Stimulated activated CD4-positive, alpha-beta T cell treated with anti-CD3 and anti-CD28 coated beads, Interleukin-12 subunit alpha, Interleukin-12 subunit beta, amount 100 ng/mL, for 24 hours (primary cell): Measurements from ENCODE around the gene MCAT.

Experiments
- DNase-seq, 2 experiments: peaks; one replicate each; pipeline ENCODE4 v3.0.0-alpha.2; 2020; ENCODE audit warnings: low read depth in 2 of 2

The MCAT gene, protein sequence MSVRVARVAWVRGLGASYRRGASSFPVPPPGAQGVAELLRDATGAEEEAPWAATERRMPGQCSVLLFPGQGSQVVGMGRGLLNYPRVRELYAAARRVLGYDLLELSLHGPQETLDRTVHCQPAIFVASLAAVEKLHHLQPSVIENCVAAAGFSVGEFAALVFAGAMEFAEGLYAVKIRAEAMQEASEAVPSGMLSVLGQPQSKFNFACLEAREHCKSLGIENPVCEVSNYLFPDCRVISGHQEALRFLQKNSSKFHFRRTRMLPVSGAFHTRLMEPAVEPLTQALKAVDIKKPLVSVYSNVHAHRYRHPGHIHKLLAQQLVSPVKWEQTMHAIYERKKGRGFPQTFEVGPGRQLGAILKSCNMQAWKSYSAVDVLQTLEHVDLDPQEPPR

DNA sequence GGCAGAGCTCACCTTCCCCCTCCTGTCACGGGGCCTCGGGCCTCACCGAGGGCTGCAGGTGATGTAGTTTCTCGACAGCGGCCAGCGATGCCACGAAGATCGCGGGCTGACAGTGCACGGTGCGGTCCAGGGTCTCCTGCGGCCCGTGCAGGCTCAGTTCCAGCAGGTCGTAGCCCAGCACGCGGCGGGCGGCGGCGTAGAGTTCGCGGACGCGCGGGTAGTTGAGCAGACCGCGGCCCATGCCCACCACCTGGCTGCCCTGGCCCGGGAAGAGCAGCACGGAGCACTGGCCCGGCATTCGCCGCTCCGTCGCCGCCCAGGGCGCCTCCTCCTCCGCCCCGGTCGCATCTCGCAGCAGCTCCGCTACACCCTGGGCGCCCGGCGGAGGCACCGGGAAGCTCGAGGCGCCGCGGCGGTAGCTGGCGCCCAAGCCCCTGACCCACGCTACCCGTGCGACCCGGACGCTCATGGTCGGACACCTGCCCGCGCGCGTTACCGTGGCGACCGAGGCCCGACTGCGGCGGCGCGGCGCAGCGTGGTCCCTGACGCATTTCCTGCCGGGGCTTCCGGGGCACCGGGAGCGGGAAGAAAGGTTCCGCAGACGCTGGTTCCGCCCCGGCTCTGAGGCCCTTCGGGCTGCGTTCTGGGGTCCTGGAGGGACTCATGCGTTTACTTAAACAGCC is at the start of gene MCAT:
Gene MCAT, minus strand, starts transcription at position 519 of the 683 bp plus-strand sequence. Its CDS starts 50 bp downstream, at position 469.
- DNase-seq: peak; percentile 73 to 77

GRCh38 chr22:43191831-43192230 is 48.6 kb upstream of the MCAT start:
- DNase-seq: no peak

DNA sequence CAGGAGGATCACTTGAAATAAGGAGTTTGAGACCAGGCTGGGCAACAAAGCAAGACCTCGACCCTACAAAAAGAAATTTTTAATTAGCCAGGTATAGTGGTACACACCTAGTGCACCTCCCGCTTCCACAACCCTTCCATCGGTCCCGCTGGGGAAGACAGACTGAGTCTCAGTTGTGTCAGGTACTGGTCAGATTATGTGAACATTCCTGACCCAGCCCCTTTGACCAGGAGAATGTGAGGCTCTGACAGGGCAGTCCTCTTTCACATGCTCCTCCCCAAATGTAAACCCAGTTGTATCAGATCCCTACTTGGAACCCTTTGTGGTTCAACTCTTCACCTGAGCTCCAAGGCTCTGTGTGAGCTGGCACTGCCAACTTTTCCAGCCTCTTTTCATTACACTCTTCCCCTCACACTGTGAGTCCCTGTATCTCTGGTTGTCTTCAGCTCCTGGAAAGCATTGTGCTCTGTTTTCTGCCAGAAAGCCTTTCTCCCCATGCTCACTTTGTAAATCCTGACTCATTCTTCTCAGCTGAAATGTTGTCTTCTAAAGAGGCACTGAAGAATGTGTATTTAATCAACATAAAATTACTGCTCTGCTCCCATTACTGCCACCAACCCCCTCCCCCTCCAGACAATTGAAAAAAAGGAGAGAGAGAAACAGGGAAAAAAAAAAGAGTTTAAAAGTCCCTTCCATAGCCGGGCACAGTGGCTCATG is 45.8 kb upstream of the MCAT start:
- DNase-seq: no peak

- DNase-seq: peak; percentile 93
These were observed 44.2 kb upstream of the MCAT start for GRCh38 chr22:43187171-43188099.

GRCh38 chr22:43186272-43187170 is 43.3 kb upstream of the MCAT start, which contains the start of gene TTLL12:
Gene TTLL12, minus strand, starts transcription at chr22:43187134. Its CDS starts 65 bp downstream, at chr22:43187069.
- peak; percentile 31 to 32 for DNase-seq

DNA sequence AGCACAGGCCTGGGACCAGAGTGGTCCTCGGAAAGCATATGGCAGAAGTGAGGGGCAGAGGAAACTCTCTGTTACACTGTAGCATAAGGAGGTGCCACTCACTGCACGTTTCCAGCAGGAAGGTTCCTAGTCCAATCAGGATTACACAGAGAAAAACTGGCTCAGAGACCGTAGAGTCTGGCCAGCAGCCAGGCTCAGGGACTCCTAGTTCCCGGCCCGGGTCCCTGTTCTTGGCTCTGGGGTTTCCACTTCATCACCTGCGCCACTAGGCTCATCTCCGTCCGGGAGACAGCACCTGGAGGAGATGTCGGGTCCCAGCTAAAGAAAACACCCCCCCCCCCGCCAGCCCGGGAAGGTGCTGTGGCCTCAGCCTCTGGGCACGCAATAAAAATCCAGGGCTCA is 42.7 kb upstream of the MCAT start:
- DNase-seq: no peak

GRCh38 chr22:43183496-43184277 is 40.5 kb upstream of the MCAT start:
- DNase-seq: no peak

DNA sequence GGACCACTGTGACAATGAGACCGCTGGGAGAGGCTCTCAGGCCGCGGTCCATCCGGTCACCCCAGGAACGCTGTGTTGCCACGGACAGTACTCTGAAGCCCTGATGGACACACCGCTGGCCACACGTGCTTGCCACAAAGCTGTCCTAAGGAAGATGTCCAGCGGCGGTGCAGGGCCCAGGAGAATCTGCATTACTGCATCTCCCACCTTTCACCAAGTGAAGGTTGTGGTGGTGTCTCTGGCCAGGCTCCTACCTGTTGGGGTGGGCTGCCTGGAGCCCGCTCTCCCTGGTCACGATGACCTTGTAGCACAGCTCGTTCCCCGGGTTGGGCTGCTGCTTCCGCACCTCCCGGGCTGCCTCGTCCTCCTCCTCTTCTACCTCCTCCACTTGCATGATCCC is 39.5 kb upstream of the MCAT start:
- no peak for DNase-seq

GRCh38 chr22:43182118-43182517 is 38.9 kb upstream of the MCAT start:
- no peak for DNase-seq

GRCh38 chr22:43181321-43182076 is 38.3 kb upstream of the MCAT start:
- no peak for DNase-seq

DNA sequence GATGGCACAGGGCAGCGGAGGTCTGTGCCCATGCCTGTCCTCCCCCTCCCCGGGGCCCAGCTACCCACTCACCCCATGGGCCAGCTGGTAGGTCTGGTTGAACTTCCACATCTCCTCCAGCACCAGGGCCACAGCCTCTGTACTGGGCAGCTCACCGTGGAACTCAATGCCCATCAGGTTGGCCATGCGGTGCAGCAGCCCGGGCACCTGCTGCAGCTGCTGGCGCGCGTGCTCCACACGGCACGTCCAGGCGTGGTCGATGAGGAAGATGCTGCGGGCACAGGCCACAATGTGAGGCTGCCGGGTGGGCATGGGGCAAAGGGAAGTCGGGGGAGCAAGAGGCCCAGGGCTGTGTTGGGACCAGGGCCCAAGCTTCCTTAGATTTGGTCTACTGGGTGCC is 37.5 kb upstream of the MCAT start:
- DNase-seq: no peak

- DNase-seq: no peak
These were observed 36.7 kb upstream of the MCAT start for GRCh38 chr22:43179911-43180195.

DNA sequence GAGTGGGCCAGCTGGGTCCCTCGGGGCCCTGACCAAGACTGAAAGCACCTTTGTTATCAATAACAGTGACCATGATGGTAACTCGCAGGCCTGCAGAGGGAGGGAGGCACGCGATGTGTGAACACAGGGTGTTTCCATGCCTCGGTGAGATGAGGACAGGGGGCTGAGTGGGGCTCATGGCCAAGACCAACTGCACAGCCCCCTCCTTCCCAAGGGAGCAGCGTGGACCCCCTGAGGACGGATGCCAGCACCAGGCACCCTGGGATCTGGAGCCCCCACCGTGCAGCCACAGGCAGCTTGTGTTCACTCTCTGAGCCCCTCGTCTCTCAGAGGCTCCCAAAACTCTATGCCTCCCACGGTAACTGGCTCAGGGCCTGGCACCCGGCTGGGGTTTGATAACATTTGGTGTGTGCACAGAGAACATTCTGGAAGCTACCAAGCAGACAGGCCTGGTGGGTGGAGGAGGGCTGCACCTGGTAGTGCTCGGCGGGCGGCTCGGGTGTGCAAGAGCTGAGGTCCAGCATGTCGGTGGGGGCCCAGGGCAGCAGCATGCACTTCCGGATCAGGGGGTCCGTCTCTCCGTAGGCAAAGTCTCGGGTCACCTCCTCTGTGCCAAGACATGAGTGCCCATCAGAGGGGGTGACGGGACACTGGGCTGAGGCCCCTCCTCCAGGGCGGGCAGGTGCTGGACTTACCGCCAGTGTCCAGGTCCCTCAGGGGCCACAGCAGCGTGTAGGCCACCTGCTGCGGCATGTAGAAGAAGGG is 36.1 kb upstream of the MCAT start:
- no peak for DNase-seq

GRCh38 chr22:43177479-43177878 is 34.3 kb upstream of the MCAT start:
- no peak for DNase-seq

DNA sequence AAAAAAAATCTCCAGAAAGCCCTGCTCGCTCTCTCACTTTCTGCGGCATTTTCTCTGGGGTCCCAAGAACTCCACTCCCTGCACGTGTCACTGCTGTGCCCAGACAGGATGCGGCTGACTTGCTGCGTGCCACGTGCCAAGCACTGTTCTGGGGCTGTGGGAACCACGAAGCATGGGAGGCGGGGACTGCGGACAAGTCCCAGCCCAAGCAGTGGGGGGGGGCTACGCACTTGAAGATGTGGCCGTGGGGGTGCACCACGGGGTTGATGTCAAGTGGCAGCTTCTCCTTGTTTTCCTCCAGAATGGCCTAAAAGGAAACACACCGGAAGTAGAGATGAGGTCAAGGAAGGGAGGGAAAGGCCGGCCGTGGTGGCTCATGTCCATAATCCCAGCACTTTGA is 32.9 kb upstream of the MCAT start:
- DNase-seq: no peak

GRCh38 chr22:43174941-43175531 is 31.8 kb upstream of the MCAT start:
- no peak for DNase-seq

GRCh38 chr22:43173976-43174720 is 30.9 kb upstream of the MCAT start:
- DNase-seq: no peak
